Common myeloid progenitor, CD34-positive (primary cell): ENCODE measurements around the gene AFF1.

Experiments used
- CTCF ChIA-PET: fragments of 350-600 bp; sonication (Branson Sonifier 250); formaldehyde crosslinking; loops from one replicate; lab custom pipeline; 2021; ENCODE audit warnings: antibody characterized with exemption; lab: Charles Lee
- POLR2A ChIA-PET: fragments of 350-600 bp; sonication (Branson Sonifier 250); formaldehyde crosslinking; loops from one replicate; lab custom pipeline; 2021; ENCODE audit warnings: antibody characterized with exemption; lab: Charles Lee
- DNase-seq, 3 donors: peaks; one replicate each; pipeline versions ENCODE4 v3.0.0 to v3.0.0-alpha.2; 2013
- H3K27ac ChIP-seq, 2 experiments: 1 replicate in 1 of 2; 2 replicates in 1 of 2; pipeline ENCODE4 v1.7.0; 2013; ENCODE audit warnings: inconsistent platforms in 2 of 2, low read length in 2 of 2, mild to moderate bottlenecking in 2 of 2, low read depth in 1 of 2, moderate library complexity in 1 of 2; ENCODE audit not compliant: severe bottlenecking in 2 of 2, insufficient read depth in 1 of 2, poor library complexity in 1 of 2
- H3K27me3 ChIP-seq, 5 experiments: replicated peaks in 2 of 5; 1 replicate in 3 of 5; 2 replicates in 2 of 5; pipeline versions ENCODE4 v1.6.1 to v1.7.0; 2013; ENCODE audit warnings: low read length in 4 of 5, mild to moderate bottlenecking in 2 of 5, moderate library complexity in 2 of 5, inconsistent platforms in 1 of 5; ENCODE audit not compliant: insufficient read depth in 5 of 5, control insufficient read depth in 4 of 5
- H3K36me3 ChIP-seq, 4 experiments: 1 replicate in 2 of 4; 2 replicates in 2 of 4; pipeline versions ENCODE4 v1.6.1 to v1.7.0; 2013; ENCODE audit warnings: low read length in 3 of 4, control low read depth in 1 of 4, mild to moderate bottlenecking in 1 of 4; ENCODE audit not compliant: control insufficient read depth in 4 of 4, insufficient read depth in 4 of 4
- H3K4me1 ChIP-seq, 4 experiments: 1 replicate in 3 of 4; 2 replicates in 1 of 4; pipeline versions ENCODE4 v1.6.1 to v1.7.1; 2013; ENCODE audit warnings: low read length in 3 of 4, mild to moderate bottlenecking in 3 of 4, control low read depth in 1 of 4, inconsistent platforms in 1 of 4, moderate library complexity in 1 of 4; ENCODE audit not compliant: control insufficient read depth in 4 of 4, insufficient read depth in 4 of 4; ENCODE audit errors: control extremely low read depth in 1 of 4
- H3K4me3 ChIP-seq, 7 experiments: 1 replicate in 4 of 7; 2 replicates in 3 of 7; pipeline versions ENCODE4 v1.5.1 to v1.7.0; 2013; ENCODE audit warnings: mild to moderate bottlenecking in 7 of 7, low read length in 6 of 7, moderate library complexity in 6 of 7, inconsistent platforms in 2 of 7, low read depth in 2 of 7, control low read depth in 1 of 7; ENCODE audit not compliant: insufficient read depth in 4 of 7, control insufficient read depth in 1 of 7; ENCODE audit errors: extremely low read depth in 1 of 7
- H3K9me3 ChIP-seq, 5 experiments: 1 replicate in 4 of 5; 2 replicates in 1 of 5; pipeline versions ENCODE4 v1.6.1 to v1.7.1; 2013; ENCODE audit warnings: low read length in 4 of 5, mild to moderate bottlenecking in 2 of 5, inconsistent platforms in 1 of 5, low read depth in 1 of 5, moderate library complexity in 1 of 5; ENCODE audit not compliant: control insufficient read depth in 4 of 5, insufficient read depth in 2 of 5; ENCODE audit errors: control extremely low read depth in 1 of 5
- WGBS: methylation state at CpG from one replicate; pipeline ENCODE4 v1.1.5; 2013; ENCODE audit not compliant: insufficient coverage; 5-methylcytosine and 5-hydroxymethylcytosine counted together

AFF1 gene

GRCh38 chr4:87050596-87050995 is 115.8 kb downstream of the AFF1 start:
- peaks cover 12 to 38% (median 22%) of the 10 kb centered on the region in 4 experiments for H3K36me3 ChIP-seq
- WGBS: 97% methylated on average over 10 of the region's 12 CpGs
- no peaks in the 10 kb centered on the region for H3K27me3 ChIP-seq
- ChIA-PET POLR2A (interaction anchor here (1.0 kb wide), 1 partner anchor 116 kb away, joined by 3 read pairs; the partner anchor contains the start of gene AFF1), CTCF (interaction anchor here (1.0 kb wide), 1 partner anchor 14 kb away, joined by 3 read pairs; no protein-coding TSS in a partner anchor)
- peaks cover 20 to 66% (median 52%) of the 10 kb centered on the region in 4 experiments for H3K4me1 ChIP-seq
- no peak for DNase-seq
- no peaks in the 10 kb centered on the region for H3K9me3 ChIP-seq
- no peak overlapping the region for H3K4me3 ChIP-seq
- no peak overlapping the region for H3K27ac ChIP-seq

GRCh38 chr4:87051121-87051713 is 116.4 kb downstream of the AFF1 start:
- Histone ChIP-seq H3K36me3 (peaks cover 14 to 33% (median 22%) of the 10 kb centered on the region in 4 experiments), H3K27ac (no peak overlapping the region), H3K4me1 (peaks cover 20 to 67% (median 49%) of the 10 kb centered on the region in 4 experiments), H3K9me3 (no peaks in the 10 kb centered on the region), H3K4me3 (no peak overlapping the region), H3K27me3 (no peaks in the 10 kb centered on the region)
- WGBS: 100% methylated on average over 4 of the region's 10 CpGs
- CTCF ChIA-PET: interaction anchor here (1.0 kb wide), 2 partner anchors 9 to 15 kb away, joined by 3 read pairs; no protein-coding TSS in a partner anchor
- POLR2A ChIA-PET: interaction anchor here (1.0 kb wide), 1 partner anchor 116 kb away, joined by 3 read pairs; the partner anchor contains the start of gene AFF1
- no peak for DNase-seq

GRCh38 chr4:87052615-87053014 is 117.8 kb downstream of the AFF1 start:
- POLR2A ChIA-PET: no interaction called here
- Histone ChIP-seq H3K4me3 (no peak overlapping the region), H3K27me3 (no peaks in the 10 kb centered on the region), H3K9me3 (no peaks in the 10 kb centered on the region), H3K4me1 (peaks cover 20 to 74% (median 52%) of the 10 kb centered on the region in 4 experiments), H3K36me3 (peaks cover 6 to 20% (median 16%) of the 10 kb centered on the region in 4 experiments), H3K27ac (peak overlapping the region in 1 of 2 experiments; percentile 47)
- CTCF ChIA-PET: interaction anchor here (1.8 to 3.6 kb wide), 2 partner anchors 41 to 45 kb away, joined by 4 to 21 read pairs; no protein-coding TSS in a partner anchor
- WGBS: 95% methylated on average over 4 of the region's 4 CpGs
- DNase-seq: no peak

GRCh38 chr4:87053176-87053658 is 118.4 kb downstream of the AFF1 start:
- peak in 1 of 3 donors; percentile 49 for DNase-seq
- Histone ChIP-seq H3K27me3 (no peaks in the 10 kb centered on the region), H3K9me3 (no peaks in the 10 kb centered on the region), H3K4me1 (peaks cover 20 to 79% (median 54%) of the 10 kb centered on the region in 4 experiments), H3K27ac (peak overlapping the region in 1 of 2 experiments; percentile 87), H3K36me3 (peaks cover 5 to 18% (median 14%) of the 10 kb centered on the region in 4 experiments), H3K4me3 (peak overlapping the region in 1 of 7 experiments; percentile 2)
- ChIA-PET CTCF (interaction anchor here (0.8 to 4.1 kb wide), 9 partner anchors 15 to 131 kb away, joined by 3 to 21 read pairs (median 6); partner anchors contain the start of gene AFF1), POLR2A (interaction anchor here (1.4 kb wide), 1 partner anchor 15 kb away, joined by 4 read pairs; no protein-coding TSS in a partner anchor)
- 20% methylated on average over 1 of the region's 3 CpGs for WGBS

GRCh38 chr4:87053802-87054767 is 119.3 kb downstream of the AFF1 start:
- peaks cover 26 to 83% (median 60%) of the 10 kb centered on the region in 4 experiments for H3K4me1 ChIP-seq

GRCh38 chr4:87054900-87055299 is 120.1 kb downstream of the AFF1 start:
- POLR2A ChIA-PET: no interaction called here

More at GRCh38 chr4:87053802-87054767, 119.3 kb downstream of the AFF1 start:
- CTCF ChIA-PET: interaction anchor here (0.8 to 4.1 kb wide), 16 partner anchors 9 to 131 kb away, joined by 3 to 21 read pairs (median 4); partner anchors contain the start of gene AFF1
- 36% methylated on average over 4 of the region's 10 CpGs for WGBS
- H3K4me3 ChIP-seq: peak overlapping the region in 4 of 7 experiments; percentile 21 to 56 (median 44)
- DNase-seq: peak; percentile 77 to 90 (median 84)
- no peaks in the 10 kb centered on the region for H3K27me3 ChIP-seq
- H3K36me3 ChIP-seq: peaks cover 2 to 14% (median 11%) of the 10 kb centered on the region in 4 experiments
- POLR2A ChIA-PET: interaction anchor here (0.9 to 1.4 kb wide), 2 partner anchors 14 to 36 kb away, joined by 3 to 4 read pairs; no protein-coding TSS in a partner anchor
- H3K27ac ChIP-seq: peak overlapping the region; percentile 73 to 87
- H3K9me3 ChIP-seq: no peaks in the 10 kb centered on the region

More at GRCh38 chr4:87054900-87055299, 120.1 kb downstream of the AFF1 start:
- no peaks in the 10 kb centered on the region for H3K27me3 ChIP-seq
- H3K36me3 ChIP-seq: peaks cover 2 to 15% (median 13%) of the 10 kb centered on the region in 4 experiments
- CTCF ChIA-PET: interaction anchor here (0.9 to 4.1 kb wide), 12 partner anchors 9 to 132 kb away, joined by 3 to 21 read pairs (median 4); no protein-coding TSS in a partner anchor
- peak overlapping the region in 1 of 7 experiments; percentile 56 for H3K4me3 ChIP-seq
- H3K9me3 ChIP-seq: no peaks in the 10 kb centered on the region
- peaks cover 26 to 81% (median 55%) of the 10 kb centered on the region in 4 experiments for H3K4me1 ChIP-seq
- H3K27ac ChIP-seq: peak overlapping the region; percentile 9 to 87
- peak in 1 of 3 donors; percentile 24 for DNase-seq
- WGBS: 86% methylated on average over 2 of the region's 3 CpGs
